IMR-90 (cell line): ENCODE measurements around the gene BMP4.

Source experiments
- CEBPB ChIP-seq: IDR thresholded peaks from 2 replicates; pipeline ENCODE4 v1.6.1; 2012; ENCODE audit warnings: low read depth, low read length, improper control_type of control experiment
- NFE2L2 ChIP-seq: fragments of 150-350 bp; IDR thresholded peaks from 2 replicates; pipeline ENCODE4 v1.6.1; 2016; ENCODE audit warnings: low read depth, mild to moderate bottlenecking, low read length
- POLR2A ChIP-seq: IDR thresholded peaks from 2 replicates; pipeline ENCODE4 v1.6.1; 2012; ENCODE audit warnings: mild to moderate bottlenecking, low read depth, low read length
- RAD21 ChIP-seq: IDR thresholded peaks from 2 replicates; pipeline ENCODE4 v1.6.1; 2012; ENCODE audit warnings: low read length, improper control_type of control experiment
- SMC3 ChIP-seq: fragments of 150-350 bp; IDR thresholded peaks from 2 replicates; pipeline ENCODE4 v1.6.1; 2016; ENCODE audit warnings: low read depth, mild to moderate bottlenecking, antibody characterized with exemption, low read length, moderate library complexity
- TF ChIP-seq, protein P1 (sequence below): conservative IDR thresholded peaks from 2 replicates; pipeline ENCODE4 v1.5.1; 2012; ENCODE audit warnings: mild to moderate bottlenecking, low read depth, low read length, improper control_type of control experiment

DNA sequence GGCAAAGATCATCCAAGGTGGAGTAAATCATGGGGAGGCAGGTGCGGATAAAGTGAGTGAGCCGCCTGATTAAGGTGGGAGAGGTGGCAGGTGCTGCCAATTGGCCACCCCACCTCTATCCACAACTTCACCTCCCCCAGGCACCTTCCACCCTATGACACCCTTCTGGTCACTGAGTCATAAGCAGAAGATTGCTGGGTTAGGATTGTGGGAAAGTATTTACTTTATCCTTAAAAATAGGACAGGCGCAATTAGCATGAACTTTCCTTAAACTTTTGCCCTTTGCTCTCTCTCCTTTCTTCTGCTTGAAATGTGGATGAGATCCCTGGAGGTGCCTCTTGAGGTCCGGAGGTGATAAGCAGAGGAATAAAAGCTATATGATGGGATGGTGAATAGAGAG lies 14.9 kb upstream of the BMP4 start:
- TF ChIP-seq NFE2L2 (no peak), RAD21 (no peak), SMC3 (no peak), POLR2A (no peak), CEBPB (no peak)
- TF ChIP-seq, protein P1, sequence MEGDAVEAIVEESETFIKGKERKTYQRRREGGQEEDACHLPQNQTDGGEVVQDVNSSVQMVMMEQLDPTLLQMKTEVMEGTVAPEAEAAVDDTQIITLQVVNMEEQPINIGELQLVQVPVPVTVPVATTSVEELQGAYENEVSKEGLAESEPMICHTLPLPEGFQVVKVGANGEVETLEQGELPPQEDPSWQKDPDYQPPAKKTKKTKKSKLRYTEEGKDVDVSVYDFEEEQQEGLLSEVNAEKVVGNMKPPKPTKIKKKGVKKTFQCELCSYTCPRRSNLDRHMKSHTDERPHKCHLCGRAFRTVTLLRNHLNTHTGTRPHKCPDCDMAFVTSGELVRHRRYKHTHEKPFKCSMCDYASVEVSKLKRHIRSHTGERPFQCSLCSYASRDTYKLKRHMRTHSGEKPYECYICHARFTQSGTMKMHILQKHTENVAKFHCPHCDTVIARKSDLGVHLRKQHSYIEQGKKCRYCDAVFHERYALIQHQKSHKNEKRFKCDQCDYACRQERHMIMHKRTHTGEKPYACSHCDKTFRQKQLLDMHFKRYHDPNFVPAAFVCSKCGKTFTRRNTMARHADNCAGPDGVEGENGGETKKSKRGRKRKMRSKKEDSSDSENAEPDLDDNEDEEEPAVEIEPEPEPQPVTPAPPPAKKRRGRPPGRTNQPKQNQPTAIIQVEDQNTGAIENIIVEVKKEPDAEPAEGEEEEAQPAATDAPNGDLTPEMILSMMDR, result no peak
